Stimulated activated CD4-positive, alpha-beta T cell treated with anti-CD3 and anti-CD28 coated beads, TNF-alpha, amount 100 ng/mL, for 48 hours (primary cell): ENCODE measurements around the gene CMTM7.
"Not testable (repeated sequence)": the region's sequence is repeated elsewhere in the genome, so short reads cannot be mapped to it uniquely, and the experiment has no call there.

Experiments
- DNase-seq, 3 donors: peaks; one replicate each; pipeline ENCODE4 v3.0.0-alpha.2; 2020; ENCODE audit warnings: low read depth in 3 of 3

CMTM7 gene

GRCh38 chr3:32381922-32382321 lies 9.7 kb upstream of the CMTM7 start:
- no peak for DNase-seq

DNA sequence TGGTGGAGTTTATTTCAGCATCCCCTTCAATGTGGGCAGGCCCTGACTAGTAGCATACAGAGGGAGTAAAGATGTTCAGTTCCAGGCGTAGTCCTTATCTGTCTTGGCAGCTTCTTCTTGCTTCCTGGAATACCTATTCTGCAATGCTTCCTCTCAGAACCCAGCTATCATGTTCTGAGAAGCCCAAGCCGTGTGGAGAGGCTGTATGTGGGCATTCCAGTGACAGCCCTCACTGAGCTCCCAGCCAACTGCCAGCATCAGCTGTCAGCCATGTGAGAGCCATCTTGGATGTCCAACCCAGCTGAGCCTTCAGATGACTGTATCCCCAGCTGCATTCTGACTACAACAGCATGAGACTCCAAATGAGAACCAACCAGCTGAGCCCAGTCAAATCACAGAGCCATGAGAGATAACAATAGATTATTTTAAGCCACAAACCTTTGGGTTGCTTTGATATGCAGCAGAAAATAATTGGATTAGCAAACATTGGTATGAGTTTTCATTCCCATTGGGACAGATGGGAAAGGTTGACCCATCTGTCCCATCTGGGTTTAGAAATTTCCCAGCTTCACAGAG lies 8.4 kb upstream of the CMTM7 start:
- DNase-seq: no peak

DNA sequence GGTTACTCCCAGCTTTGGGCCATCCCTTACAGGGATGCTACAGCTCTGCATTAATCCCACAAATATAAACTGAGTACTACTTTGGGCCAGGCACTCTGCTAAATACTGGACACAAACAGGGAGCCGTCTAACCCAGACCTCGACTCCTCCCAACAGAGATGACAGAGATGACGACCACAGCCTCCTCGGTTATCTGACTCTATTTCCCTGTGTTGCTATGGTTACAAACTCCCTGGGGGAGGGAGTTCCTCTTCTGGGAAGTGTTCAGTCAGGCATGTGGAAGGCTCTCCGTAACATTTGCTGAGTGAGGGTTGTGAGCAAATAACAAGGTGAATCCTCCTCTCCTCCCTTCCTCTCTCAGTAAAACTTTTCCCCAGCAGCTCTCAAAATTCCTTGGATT lies 6.7 kb upstream of the CMTM7 start:
- DNase-seq: no peak

- no peak for DNase-seq
Observed at GRCh38 chr3:32387512-32387911, 4.1 kb upstream of the CMTM7 start.

DNA sequence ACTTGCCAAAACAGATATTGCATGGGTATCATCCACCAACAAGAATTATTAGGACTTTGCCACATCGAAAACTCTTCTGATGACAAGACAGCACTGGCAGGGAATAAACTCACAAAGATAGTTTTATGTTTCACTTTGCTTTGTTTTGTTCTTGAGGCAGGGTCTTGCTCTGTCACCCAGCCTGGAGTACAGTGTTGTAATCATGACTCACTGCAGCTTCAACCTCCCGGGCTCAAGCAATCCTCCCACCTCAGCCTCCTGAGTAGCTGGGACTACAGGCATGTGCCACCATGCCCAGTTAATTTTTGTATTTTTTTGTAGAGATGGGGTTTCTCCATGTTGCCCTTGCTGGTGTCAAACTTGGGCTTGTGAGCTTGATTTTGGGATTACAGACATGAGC lies 2.1 kb upstream of the CMTM7 start:
- DNase-seq: not testable (repeated sequence)

DNA sequence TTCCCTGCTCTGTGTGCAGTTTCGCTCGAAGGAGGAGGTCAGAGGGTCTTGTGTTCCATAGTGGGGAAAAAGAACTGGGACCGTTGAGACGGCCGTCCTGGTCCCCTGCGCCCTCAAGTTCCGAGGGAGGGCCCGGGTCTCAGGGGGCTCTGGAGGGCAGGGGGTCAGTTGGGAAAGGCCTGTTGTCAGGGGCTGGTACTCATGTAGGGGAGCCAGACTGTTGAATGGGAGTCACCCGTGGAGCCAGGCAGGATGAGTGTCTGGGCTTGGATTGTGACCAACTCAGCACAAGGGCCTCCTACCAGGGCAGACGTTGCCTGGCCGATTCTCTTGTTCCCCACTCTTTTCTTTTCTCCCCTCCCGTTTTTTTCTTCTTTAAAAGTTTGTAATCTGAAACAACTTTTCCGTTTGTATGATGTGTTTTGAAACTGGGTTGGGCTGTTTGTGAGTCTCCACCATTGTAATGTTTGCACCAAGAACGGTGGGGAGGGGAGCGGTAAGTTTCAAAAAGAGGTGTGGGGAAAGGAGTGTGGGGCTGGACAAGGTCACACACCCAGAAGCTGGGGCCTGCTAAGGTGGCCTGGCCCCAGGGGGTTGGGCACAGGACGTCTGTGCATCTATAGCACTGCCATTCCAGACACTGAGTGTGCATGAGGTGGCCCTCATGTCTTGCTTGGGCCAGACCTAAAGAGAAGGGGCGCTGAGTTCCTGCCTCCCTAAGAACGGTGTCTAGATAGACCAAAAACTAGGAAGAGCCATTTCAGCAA lies 1.1 kb downstream of the CMTM7 start:
- no peak for DNase-seq

DNA sequence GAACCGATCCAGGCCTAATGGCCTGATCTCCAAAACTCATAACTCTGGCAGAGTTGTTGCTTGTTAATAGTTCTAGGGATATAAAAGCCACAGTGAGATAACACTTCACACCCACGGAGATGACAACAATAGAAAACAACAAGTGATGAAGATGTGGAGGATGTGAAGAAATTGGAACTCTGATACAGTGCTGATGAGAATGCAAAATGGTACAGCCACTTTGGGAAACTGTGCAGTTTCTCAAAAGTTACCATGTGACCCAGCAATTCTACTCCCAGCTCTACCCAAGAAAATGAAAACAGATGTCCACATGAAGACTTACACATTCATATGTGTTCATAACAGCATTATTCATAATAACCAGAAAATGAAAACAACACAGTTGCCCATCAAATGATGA lies 3.8 kb downstream of the CMTM7 start:
- DNase-seq: no peak

GRCh38 chr3:32397941-32398340 lies 6.3 kb downstream of the CMTM7 start:
- DNase-seq: no peak

DNA sequence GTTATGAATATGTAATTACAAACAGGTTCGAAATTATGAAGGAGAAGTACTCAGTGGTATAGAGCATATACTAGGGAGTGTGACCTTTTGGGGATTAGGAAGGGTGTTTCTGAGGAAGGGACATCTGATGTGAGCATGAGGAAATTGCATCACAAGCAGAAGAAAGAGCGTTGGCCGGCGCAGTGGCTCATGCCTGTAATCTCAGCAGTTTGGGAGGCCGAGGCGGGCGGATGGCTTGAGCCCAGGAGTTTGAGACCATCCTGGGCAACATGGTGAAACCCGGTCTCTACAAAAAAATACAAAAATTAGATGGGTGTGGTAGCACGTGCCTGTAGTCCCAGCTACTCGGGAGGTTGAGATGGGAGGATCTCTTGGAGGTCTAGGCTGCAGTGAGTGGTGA lies 6.9 kb downstream of the CMTM7 start:
- no peak for DNase-seq

- no peak for DNase-seq
Observed at GRCh38 chr3:32399030-32399620, 7.5 kb downstream of the CMTM7 start.

GRCh38 chr3:32401126-32401525 lies 9.5 kb downstream of the CMTM7 start:
- DNase-seq: no peak

DNA sequence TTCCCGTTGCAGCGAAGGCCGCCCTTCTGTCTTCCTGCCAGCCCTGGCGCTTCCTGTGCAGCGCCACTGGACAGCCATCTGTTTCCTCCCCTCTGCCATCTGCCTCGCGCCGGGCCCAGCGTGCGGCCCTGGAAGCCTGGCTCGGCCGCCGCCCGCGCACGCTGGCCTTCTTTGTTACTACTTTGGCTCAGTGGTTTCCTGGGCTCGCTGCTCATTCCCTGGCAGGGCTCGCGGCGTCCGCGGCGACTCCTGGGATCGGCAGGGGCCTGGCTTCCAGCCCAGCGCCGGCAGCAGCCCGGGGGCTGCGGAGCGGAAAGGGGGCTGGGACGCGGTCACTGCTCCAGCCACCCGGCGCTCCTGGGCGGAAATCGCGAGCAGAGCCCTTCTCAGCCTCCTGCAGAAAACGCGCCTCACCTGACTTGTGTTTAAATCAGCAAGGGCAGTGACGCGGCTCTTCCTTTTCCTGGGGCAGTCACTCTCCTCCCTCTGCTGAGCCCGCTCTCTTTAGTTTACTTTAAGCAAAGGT lies 10.0 kb downstream of the CMTM7 start:
- DNase-seq: no peak

DNA sequence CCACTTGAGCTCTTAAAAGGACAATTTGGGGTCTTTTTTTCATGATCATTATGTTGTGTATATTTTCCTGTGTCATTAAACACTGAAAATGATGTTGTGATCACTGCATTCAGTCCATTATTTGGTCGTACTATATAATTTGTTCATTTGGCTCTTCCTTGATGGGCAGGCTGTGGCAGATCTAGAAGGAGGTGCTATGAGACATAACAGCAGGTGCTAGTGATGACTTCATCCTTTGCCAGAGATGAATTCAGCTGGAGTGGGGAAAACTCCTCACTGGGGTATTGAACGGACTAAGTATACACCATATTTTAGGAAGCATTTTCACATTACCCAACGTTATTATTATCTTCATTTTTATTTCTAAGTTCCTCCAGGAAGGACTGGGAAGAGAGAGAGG lies 12.0 kb downstream of the CMTM7 start:
- no peak for DNase-seq

GRCh38 chr3:32404714-32405113 lies 13.1 kb downstream of the CMTM7 start:
- no peak for DNase-seq

GRCh38 chr3:32405155-32405554 lies 13.5 kb downstream of the CMTM7 start:
- DNase-seq: no peak

- no peak for DNase-seq
Observed at GRCh38 chr3:32405711-32406323, 14.2 kb downstream of the CMTM7 start.

DNA sequence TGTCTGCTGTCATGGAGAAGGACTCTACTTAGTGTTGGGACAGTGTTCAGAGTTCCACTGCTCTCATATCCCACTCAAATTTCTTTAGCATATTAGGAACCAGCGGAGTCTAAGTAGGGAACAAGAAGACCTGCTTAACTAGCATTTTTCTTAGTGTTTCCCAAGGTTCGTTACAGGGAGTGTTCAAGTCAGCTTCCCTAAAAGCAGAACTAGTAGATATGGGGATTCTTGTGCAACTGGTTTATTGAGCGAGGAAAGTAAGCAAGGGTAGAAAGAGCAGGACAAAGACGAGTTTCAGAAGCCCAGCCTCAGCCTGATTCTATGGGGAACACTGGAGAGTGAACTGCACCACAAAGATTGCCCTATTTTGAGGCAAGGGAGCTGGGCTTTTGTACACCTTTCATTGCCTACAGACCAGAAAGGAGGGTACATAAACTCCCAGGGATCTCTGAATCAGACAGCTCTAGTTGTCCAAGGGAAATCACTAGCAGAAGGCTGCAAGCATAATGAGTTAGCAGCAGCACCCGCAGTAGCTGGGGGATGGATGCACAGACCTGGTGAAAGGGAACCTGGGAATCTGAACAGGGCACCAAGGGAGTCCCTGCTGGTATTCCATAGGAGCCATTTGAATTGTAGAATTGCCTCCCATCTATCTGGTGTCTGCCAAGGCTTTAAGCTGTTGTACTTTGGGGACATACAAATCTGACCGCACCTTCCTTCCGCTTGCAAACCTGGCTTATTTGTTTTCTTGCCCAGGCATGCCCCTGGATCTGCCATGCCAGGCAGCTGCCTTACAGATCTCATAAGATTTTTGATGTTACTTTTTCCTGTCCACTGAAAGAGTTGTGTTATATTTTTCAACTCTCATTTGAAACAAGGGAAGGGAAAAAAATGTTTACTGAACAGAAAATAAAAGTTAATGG lies 15.1 kb downstream of the CMTM7 start:
- DNase-seq: no peak

DNA sequence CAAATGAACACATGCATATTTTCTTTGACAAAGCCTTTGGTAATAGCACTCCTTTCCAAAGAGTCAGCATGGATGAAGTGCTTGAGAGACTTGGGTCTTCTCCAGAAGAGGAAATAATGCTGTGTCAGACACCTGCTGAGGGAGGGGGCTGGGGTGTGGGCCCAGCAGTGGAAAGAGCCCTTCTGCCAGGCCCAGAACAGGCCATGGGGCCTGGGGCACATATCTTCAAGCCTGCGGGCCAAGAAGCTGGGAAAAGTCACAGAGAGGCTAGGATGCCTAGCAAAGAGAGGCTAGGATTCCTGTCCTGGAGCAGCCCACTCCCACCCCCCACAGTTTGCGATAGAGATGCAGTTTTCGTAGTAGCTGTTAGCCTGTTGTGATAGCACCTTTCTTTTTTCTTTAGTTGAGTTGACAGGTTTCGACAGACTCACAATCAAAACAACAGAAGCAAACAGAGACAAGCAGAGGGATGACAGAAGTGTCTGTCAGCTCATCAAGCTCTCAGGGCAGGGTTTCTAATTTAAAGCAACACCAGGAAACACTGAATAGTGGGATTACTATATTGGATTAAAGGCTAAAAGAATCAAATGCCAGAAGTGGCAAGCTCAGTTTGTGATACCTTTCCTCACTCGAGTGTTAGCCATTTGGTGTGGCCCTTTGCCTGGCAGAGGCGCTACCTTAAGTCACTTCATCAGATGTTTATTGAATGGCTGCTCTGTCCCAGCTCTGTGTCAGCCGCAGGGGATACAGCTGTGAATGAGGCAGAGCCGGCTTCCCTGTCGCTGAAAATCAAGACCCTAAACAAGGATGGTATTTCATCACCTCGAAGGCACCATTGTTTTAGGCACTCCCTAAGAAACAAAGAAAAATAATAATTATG lies 19.0 kb downstream of the CMTM7 start:
- no peak for DNase-seq

DNA sequence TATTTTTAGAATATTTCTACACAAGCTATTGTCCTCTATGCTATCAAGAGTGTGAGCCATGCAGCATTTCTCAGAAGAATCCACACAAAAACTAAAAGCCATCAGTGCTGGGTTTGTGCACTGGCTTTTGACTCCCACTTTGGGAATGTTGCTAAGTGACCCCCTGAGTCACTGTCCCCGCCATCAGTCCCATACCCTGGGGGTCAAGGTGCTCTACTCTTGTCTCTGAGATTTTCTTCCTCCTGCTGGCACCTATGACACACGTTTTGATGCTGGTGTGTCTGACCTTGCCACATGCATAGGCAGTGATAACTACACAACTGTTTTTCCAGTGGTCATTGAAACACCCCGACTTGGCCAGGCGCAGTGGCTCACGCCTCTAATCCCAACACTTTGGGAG lies 19.8 kb downstream of the CMTM7 start:
- no peak for DNase-seq

GRCh38 chr3:32412887-32413286 lies 21.2 kb downstream of the CMTM7 start:
- no peak for DNase-seq
